ENCODE results near the gene ACTG1.

ACTG1 gene
- 1,247 reads per million, percentile 99 among the genes with 10 or more reads in this experiment for total RNA-seq

DNA sequence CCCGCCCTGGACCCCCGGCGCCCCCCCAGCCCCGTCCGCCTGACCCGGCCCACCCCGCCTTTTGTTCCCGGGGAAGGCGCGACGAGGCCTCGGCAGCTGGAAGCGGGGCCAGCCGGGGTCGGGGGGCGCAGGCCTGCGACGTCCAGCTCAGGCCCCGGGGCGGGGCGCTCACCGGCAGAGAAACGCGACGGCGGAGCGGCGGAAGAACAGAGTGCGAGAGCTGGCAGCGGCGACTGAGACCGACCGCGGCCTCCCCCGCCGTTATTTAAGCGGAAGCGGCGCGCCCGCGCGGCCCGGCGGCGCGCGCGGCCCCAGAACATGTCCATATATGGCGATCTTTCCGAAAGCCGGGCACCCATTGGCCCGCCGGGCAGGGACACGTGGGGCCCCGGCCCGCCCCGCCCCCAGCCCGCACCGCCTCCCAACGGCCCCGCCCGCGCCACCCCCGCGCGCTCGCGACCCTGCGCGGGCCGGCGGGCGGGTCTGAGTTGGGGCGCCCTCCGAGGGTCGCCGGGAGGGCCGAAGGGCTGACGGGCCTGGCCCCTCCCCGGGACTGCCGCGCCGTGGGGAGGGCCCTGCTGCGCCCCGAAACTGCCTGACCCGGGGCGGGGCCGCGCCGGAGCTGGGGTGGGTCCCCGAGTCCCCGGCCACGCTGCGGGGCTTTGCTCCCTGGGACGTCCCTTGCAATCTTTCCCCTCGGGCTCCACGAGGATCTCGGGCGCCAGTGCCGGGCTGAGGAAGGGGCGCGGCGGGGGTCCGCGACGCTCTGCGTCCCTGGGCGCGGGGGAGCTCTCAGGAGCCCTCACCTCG is at the start of gene ACTG1:
ACTG1 (minus strand) TSS at position 238 of the 810 bp plus-strand sequence. CDS start 445 bp downstream, outside the sequence.
- peak; percentile 85 for DNase-seq

DNA sequence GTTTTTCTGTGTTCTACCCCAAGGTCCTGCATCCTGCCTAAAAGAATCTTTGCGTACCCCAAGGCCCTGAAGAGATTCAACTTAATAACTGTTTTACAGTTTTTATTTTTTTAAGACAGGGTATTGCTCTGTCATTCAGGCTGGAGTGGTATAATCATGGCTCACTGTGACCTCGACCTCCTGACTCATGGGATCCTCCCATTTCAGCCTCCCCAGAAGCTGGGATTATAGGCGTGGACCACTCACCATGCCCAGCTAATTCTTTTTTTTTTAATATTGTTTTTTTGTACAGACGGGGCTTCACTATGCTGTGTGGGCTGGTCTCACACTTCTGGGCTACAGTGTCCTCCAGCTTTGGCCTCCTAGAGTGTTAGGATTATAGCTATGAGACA is 48.9 kb upstream of the ACTG1 start:
- DNase-seq: no peak

DNA sequence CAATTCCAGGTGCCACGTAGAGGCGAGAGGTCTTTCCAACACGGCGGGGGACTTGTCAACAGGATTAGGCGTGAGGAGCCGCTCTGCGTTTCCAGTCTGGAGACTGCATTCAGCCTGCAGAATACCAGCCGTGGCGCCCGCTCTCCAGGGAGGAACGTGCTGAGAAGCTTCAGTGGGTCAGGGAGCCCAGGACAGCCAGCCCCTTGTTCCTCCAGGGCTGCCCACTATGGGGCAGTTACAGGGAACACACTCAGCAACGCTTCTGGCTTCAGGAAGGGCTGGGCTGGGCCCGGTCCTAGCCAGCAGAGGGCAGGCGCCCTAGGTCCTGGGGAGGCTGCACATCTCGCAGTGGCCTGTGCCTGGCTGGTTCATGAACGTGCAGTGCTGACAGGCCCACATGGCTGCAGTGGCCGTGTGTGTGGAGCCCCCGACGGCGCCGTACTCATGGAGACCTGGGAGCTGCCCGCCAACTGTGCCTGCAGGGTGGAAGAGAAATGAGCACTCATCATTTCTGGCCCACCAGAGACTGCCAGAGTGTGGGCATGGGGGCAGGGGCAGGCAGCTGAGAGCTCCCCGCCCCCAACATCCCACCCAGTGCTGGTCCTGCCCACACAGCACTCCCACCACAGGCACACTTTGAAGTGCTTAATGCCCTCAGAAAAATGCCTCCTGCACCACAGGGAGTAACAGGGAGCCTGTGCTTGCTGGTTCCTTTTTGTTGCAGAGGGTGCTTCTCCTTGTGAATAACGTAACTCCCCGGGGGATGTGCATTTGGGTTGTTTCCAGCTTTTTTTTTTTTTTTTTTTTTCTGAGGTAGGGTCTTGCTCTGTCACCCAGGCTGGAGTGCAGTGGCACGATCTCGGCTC is 46.6 kb upstream of the ACTG1 start:
- DNase-seq: no peak

DNA sequence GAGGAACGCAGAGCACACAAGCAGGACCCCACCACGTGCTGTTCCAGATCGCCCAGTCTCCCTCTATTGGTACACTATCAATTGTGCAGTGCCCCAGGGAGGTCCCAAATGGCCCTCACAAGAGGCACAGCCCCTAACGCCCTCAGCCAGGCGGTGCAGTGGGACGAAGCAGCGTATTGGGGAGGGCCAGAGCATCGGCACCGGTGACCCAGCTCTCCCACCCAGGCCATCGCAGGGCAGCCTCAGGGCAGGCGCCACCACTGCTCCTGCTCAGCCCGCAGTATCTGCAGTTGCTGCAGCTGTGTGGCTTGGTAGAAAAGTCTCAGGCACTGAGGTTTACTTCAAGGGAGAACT is 45.5 kb upstream of the ACTG1 start:
- no peak for DNase-seq

DNA sequence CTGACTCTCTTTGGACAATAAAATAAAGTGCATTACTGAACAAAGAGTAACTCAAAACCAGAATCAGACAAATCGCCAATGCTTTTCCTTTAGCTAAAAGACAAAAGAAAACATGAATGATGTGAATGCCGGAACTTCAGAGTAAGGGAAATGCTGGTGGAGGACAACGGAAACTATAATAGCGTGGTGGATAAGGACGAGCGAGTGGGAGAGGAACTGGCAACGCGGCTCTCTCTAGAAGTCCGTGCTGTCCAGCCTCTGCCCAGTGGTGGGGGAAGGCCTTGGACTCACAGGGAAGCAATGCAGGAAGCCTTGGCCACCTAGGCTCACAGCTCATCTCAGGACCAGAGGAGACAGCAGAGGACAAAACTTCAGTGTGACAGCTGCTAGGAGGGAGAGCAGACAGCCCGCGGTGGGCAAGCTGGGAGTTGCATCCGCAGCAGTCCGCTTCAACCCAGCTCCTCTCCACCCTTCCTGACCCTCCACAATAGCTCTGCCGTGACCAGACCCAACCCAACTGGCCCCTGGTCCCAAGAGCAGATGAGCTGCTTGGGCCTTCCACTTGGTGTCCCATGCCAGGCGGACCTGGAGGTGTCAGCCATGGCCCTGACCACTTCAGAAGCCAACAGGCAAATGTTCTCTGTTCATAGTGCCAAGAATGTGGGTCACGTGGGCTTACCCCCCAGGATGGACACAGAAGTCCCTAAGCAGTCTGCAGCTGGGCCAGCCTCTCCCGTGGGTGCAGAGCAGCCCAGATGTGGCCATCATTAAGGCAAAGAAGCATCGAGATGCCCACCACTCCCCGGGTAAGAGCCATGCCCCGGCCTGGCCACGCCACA is 44.9 kb upstream of the ACTG1 start:
- DNase-seq: no peak

DNA sequence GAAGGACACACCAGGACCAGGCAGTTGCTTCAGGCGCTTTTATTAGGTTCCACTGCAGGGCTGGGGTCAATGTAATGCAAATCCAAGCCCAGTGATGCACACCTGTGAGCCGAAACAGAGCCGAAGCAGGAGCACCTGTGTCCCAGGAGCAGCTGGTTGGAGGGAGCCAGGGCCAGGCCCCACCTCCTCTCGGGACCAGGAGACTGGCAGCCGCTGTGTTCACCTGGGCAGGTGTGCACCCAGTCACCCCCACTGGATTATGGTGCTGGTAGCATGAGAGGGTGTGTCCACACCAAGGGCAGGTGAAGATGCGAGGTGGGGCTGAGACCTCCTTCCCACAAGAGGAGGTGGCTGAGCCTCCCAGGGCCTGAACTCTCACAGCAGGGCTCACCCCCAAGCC is 44.3 kb upstream of the ACTG1 start:
- DNase-seq: no peak

DNA sequence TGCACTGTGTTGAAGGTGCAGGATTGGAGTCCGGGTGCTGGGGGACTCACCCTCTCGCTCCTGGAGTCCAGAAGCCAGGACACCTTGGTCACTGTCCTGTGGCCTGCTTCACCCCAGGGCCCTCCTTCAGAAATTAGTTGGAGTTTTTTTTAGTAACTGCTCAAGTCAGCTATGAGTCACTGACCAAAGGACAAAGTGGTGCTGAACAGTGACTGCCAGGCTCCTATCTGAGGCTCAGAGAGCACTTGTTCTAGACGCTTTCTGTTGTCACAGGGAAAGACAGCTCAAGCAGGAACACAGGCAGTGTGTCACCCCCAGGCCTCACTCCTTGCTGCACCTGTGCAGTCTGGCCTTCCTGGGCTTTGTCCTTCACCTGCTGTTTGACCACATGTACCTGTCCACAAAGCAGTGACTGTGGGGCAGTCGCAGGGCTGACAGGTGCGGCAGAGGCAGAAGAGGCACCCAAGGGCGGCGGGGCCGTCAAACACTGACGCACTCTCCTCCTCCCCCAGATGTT is 43.6 kb upstream of the ACTG1 start:
- DNase-seq: no peak

DNA sequence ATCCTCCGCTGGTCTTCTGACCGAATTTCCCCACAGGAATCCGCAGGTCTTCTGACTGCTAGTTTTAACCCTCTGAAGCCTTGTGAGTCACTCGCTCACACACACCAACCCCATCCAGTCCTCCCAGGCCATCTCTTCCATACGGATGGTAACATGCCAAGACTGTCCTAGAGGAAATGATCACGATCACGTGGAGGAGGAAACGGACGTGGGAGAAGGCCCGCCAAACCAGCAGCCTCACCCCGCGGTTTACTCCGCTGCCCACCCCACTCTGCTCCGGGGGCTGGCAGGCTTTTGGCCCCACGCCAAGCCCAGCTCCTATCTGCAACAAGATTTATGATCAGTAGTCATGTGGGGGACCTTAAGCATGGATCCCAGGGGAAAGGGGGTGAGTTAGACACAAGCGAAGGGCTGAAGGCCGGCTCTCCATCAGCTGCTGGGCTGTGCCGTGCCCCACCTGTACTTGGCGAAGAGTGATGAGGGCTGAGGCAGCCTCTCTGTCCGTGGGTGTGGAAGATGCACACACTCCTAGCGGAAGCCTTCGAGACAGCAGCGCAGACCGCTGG is 41.1 kb upstream of the ACTG1 start:
- no peak for DNase-seq

DNA sequence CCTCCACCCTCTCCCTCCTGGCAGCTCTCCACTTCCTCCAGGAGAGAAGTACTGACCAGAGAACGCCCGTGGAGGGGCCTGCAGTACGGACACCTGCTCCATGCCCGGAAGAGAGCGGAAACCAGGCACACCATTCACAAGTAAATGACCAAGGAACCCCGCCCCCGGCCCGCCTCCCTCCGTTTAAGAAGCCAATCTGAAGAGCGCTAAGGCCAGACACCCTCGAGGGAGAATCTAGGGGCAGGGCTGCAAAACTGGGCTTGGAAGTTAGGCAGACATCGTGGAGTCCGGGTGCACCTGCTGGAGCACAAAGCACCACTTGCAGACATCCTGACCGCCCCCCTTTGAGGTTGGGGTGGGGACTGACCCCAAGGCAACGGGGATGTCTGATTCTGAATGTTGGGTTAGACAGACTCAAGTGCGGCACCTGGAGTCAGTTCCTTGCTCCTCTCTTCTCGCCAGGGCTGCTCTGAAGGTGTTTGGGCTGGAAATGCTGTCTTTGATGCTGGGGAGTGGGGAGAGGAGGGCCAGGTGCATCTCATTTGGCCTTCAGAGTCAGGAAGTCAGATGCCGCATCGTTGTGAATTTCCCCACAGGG is 40.5 kb upstream of the ACTG1 start:
- peak; percentile 65 for DNase-seq

DNA sequence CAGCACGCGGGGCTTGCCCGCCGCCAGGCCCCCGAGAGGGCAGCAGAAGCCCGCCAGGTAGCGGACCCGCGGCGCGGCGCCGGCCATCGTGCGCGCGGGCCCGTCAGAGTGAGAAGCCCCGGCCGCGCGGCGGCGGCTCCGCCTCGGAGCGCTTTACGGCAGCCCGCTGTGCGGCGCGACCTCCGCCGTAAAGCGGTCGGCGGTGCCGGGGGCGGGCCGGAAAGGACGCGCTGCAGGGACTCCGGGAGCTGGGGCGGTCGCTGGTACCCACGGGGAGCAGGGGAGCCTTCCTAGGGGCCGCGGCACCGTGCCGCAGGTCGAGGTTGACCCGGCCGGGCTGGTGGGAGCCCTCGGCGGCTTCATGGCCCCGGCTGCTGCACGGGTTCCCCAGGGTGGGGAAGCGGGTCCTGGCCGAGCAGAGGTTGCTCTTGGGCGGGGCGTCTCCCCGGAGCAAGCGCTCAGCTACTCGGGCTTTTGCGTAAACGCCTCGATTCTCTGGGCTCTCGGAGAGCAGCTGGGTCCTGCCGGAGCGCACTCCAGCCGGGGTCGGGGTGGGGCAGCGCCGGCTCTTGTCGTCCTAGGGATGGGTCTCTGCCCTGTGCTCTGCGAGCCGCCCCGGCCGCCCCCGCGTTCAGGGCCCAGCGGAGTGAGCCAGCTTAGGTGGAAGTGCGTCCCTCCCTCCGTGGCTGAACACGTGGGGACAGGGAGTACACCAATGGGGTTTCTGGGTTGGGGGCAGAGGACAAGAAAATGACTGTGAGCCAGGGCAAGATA is 39.8 kb upstream of the ACTG1 start, which contains the start of gene FAAP100:
FAAP100 (minus strand) TSS at position 110 of the 774 bp plus-strand sequence; CDS start at position 87, 23 bp downstream.
- peak; percentile 74 for DNase-seq

DNA sequence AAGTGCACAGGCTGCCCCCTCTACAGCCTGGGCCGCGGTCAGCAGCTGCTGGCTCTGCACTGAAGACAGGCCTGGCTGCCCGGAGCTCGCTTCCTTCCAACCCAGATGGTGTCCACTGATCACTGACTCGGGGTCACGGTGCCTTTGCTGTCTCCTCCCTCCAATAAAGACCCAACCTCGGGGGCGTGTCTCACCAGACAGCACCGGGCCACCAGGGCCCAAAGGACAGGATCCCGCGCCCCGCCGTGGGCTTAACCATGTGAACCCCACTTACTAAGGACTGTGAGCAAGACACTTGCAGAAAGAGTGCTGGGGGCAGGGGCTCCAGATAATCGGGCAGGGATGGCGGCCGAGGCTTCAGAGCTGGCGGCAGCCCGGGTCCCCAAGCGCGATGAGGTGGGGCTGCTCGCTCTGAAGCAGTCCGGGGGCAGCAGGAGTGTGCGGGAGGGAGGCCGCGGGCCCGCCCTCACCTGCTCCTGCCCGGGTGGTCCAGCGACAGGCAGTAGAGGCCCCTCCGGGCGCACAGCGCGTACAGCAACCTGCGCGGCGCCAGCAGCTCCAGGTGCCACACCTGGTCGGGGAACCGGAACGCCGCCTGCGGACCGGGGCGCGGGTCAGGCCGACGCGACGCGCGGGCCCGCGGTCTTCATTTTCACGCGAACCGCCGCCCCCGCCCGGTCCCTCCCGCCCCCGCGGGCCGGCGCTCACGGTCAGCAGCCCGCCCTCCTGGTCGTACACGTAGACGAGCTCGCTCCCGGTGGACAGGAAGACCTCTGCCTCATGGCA is 39.1 kb upstream of the ACTG1 start:
- no peak for DNase-seq

DNA sequence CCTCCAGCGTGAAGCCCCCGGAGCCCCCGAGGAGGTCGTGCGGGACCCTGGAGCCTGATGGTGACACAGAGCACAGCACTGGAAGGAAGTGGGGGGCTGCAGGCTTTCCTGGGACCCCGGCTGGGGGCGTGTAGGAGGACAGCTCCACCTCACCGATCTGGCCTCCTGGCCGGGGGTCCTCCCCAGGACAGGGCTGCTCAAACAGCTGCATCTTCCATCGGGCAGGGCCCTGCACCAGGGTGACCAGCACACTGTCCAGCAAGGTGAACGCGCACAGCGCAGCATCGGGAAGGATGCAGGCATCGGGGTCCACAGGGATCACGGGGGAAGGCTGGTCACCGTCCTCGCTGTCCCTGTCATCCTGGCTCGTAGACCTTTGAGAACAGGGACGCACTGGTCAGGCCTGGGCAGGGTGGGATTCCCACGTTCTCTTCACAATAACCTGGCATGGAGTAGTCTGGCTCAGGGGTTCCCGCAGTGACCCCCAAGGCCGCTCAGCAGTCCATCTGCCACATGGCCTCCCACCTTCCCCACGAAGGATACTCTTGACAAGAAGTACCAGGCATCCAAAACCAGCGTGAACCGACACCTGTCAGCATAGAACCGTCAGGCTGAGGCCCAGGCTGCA is 38.3 kb upstream of the ACTG1 start:
- no peak for DNase-seq

DNA sequence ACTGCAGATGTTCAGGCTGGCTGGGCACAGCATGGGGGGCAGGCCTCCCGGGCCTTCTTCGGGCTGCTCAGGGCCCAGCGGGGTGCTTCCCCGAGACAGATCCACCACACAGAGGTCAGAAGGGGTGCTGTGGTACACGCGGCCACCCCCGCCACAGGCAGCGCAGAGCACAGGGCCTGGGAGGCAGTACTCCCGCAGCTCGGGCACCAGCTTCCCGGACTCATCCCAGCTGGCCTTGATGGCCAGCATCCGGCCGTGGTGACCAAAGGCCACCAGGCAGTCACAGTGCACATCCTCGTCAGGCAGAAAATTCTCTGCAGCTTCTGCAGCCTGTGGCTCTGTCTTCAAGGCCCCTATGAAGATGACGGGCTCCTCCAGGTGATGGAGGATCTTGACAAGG is 37.7 kb upstream of the ACTG1 start:
- DNase-seq: no peak

DNA sequence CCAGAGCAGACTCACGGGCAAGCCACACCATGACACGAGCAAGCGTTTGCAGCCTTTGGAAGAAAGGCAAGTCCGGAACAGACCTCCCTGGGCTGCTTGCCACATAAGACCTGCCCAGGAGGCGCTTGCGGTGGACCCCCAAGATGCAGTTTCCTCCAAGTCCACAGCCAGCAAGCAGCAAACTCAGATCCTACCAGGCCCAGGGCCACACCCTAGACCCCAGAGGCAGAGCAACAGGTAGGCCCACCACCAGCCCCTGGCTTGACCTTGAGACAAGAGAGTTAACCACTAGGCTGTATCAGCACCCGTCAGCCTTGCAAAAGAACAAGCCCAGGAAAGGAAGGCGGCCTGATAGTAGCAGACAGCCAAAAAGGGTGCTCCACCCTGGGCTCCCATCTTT is 37.2 kb upstream of the ACTG1 start:
- no peak for DNase-seq

DNA sequence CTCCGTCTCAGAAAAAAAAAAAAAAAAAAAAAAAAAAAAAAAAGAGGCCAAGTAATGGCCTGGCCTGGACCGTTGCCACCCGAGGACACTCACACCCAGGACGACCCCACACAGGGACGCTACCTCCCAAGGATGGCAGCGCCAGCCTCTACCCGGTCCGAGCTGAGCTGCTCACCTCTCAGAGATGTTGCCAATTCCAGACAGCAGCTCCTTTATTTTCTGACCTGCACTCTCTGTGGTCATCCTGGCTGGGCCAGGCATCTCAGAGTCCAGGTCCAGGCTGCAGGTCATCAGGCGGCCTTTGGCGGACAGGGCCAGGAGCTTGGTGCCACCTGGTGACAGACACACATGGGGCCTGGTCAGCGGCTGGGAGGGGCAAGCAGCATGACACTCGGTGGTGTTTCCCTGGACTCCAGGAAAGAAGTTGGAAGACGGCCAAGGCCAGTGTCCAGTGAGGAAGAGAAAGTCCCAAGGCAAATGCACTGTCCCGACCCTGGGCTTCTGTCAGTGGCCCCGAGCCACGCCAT is 36.5 kb upstream of the ACTG1 start:
- no peak for DNase-seq

DNA sequence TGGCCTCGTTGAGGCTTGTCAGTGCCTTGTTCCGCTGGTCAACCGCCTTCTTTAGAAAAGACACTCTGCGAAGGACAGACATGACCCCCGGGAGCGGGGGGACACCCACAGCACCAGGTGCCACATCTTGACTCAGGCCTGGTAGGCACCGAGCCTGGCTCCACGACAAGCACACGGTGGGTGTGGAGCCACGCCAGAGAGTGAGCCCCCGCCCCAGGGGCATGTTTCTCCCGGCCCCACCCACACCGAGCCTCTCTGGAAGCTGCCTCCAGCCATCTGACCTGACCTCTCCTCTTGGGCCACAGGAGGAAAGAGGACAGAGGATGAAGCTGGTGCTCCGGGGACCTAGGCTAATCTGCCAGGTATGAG is 35.0 kb upstream of the ACTG1 start:
- no peak for DNase-seq

DNA sequence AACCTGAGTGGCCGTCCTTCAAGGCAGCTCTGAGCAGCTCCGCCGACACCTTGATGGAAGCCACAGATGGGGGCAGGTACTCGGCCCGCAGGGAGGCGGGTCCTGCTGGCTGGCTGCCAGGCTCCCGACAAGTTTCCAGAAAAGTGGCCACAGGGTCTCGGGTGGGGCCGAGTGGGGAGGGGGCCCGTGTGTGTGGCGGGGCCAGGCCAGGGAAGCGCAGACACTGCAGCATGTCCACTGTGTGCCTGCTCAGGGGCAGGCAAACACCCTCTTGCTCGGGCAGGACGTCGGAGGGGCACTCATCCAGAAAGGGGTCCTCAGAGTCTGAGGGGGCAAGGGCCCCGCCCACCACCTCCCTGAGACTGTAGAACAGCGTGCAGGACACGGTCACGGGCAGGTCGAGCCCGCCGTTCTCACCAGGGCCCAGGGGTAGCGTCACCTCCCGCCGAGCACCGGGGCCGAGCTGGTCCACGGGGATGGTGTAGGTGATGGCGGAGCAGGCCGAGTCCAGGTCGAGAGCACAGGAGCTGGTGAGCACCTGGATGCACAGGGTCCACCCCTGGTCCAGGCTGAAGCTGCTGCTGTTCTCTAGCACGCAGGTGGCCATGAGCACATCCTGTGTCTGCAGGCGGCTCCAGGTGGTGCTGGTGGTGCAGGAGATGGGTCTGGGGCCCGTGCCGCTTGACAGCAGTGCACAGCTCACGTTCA is 34.5 kb upstream of the ACTG1 start:
- no peak for DNase-seq

DNA sequence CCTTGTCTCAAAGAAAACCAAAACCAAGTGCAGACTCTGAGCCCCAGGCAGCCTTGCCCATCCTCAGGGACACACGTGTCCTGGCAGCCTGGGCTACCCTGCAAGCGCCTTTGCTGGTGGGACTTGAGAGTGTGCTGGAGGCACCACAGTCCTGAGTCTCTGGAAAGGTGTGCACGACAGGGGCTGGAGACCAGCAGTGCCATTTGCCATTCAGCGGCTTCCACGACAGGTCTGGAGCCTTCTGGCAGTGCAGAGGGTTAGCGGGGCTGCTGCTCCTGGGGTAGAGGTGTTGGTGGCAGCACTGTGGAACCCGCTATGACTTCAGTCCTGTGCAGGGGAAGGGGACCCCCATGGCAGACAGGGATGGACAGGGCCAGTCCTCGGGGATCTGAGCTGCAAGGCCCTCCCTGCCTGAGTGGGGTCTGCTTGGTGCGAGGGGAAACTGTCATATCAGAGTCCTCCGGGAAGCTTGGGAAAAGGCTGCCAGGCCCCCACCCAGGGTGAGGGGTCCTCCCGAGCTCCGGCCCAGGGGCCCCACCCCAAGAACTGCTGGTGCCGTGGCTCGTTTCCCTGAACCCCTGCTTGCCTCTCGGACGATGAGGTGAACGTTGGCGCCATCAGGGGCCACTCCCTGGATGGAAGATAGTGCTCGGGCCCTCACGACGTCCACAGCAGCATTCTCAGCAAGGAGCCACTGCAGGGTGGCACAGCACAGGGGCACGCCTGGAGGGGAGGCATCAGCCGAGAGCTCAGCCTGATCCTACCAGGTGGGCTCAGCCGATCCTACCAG is 32.8 kb upstream of the ACTG1 start:
- DNase-seq: no peak
